Parietal lobe (tissue), 1 donor: Measurements from ENCODE around the gene NPTXR. TPM values are rescaled to one million over a fixed set of nuclear protein-coding genes. Genes with fewer than 3 reads are reported as not detected.

Experiments
- total RNA-seq: library from RNA; depleted of rRNA; stranded (reverse); fragments of >200 nt; gene quantifications from one replicate; pipeline ENCODE4 v1.2.3, GENCODE V29; 2014

The NPTXR gene
- 24.4 TPM for total RNA-seq

GRCh38 chr22:38843657-38844314 lies at the start of gene NPTXR:
Gene NPTXR (minus strand): TSS chr22:38844028.

GRCh38 chr22:38872172-38872830 lies 28.5 kb upstream of the NPTXR start, which contains the start of gene CBX6:
Gene CBX6 (minus strand): TSS chr22:38872216. CDS start chr22:38872190, 26 bp downstream.

DNA sequence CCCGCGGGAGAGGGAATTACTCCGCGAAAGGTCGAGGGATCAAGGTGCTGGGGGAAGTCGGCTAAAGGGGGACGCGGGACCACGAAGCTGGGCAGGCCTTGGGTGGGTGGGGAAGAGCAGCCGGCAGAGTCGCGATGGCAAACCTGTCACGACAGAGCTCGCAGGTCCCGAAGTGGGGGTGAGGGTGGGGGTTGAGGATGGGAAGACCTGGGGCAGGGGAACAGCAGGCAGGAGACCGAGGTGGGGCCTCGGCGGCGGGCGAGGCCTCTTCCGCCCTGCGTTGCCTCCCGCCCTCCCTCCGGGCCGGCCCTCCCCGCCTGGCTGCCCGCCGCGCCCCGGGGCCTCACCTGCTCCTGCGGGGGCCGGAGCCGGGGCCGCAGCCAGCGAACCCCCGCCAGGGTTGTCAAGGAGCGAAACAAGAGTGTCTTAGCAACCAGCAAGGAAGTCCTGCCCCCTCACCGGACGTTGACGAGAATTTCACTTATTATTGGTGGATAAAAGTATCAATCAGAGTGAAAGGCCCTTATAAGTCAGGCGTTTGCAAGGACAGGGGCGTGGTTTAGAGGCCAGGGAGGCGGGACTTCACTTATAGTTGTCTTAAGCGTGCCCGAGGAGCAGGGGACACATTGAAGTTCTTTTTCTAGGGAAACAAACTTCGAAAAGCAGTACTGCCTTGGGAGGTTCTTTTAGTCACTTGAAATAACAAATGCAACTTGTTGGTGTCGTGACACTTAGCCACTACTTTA lies 49.9 kb downstream of the NPTXR start, which contains the start of gene DNAL4:
Gene DNAL4, minus strand, starts transcription at position 423 of the 746 bp plus-strand sequence. CDS start 11,412 bp downstream, outside the sequence.

Other genes with a start within 250 kb of the NPTXR start
- gene FAM227A, start 187.6 kb downstream of the NPTXR start, total RNA-seq = 17.2 TPM
- 17.2 TPM for gene CBY1, start 187.4 kb downstream of the NPTXR start, total RNA-seq
- 34.4 TPM for gene TOMM22, start 162.1 kb downstream of the NPTXR start, total RNA-seq
- gene JOSD1, start 143.1 kb downstream of the NPTXR start, total RNA-seq = 63.9 TPM
- 63.2 TPM for gene GTPBP1, start 138.1 kb downstream of the NPTXR start, total RNA-seq
- gene SUN2, start 88.0 kb downstream of the NPTXR start, total RNA-seq = 128 TPM
- gene DNAL4, start 49.9 kb downstream of the NPTXR start, total RNA-seq = 17.5 TPM
- gene CBX6, start 28.2 kb upstream of the NPTXR start, total RNA-seq = 37.9 TPM
- not detected for gene APOBEC3A, start 113.6 kb upstream of the NPTXR start, total RNA-seq
- not detected for gene APOBEC3B, start 138.3 kb upstream of the NPTXR start, total RNA-seq
- gene APOBEC3C, start 170.2 kb upstream of the NPTXR start, total RNA-seq = 0.31 TPM
- not detected for gene APOBEC3D, start 177.1 kb upstream of the NPTXR start, total RNA-seq
- gene APOBEC3F, start 196.8 kb upstream of the NPTXR start, total RNA-seq = not detected
- gene APOBEC3G, start 233.2 kb upstream of the NPTXR start, total RNA-seq = 1.6 TPM